HCT116 (cell line): ENCODE measurements around the gene CRADD. TPM values are rescaled to one million over a fixed set of nuclear protein-coding genes. Genes with fewer than 3 reads are reported as not detected.

Source experiments
- ATAC-seq: fragments of 200-7000 bp; cut with Tn5 transposase; 2 replicates; pipeline ENCODE4 v1.9.1; 2020; ENCODE audit warnings: mild to moderate bottlenecking, moderate library complexity
- BruUV-seq: library from RNA; stranded (reverse); fragments of 400-500 nt; replicated peaks from 2 replicates; lab custom pipeline; 2021; lab: Mats Ljungman, UMichigan
- CTCF ChIA-PET: fragments of 300-600 bp; sonication (Branson Sonifier 250); formaldehyde crosslinking; loops from one replicate; lab custom pipeline; 2021; ENCODE audit warnings: antibody characterized with exemption; lab: Charles Lee
- POLR2A ChIA-PET: fragments of 300-600, 350-600 bp; sonication (Branson Sonifier 250); formaldehyde crosslinking; loops from one replicate; lab custom pipeline; 2021; ENCODE audit warnings: antibody characterized with exemption; lab: Charles Lee
- RAD21 ChIA-PET, 2 experiments: fragments of 300-600 bp; sonication (Branson Sonifier 250); formaldehyde crosslinking; loops; one replicate each; lab custom pipeline; 2023; ENCODE audit warnings: low total read pairs in 2 of 2; ENCODE audit not compliant: uncharacterized antibody in 2 of 2, unreplicated experiment in 2 of 2, low non-redundant PET in 1 of 2; lab: Charles Lee
- DNase-seq: peaks from one replicate; pipeline ENCODE4 v3.0.0-alpha.2; 2010; ENCODE audit warnings: low read depth, low spot score
- H2AFZ ChIP-seq: fragments of 200-600 bp; shearing (Covaris generic), sonication (generic); 2 replicates; pipeline ENCODE4 v1.6.1; 2017; ENCODE audit warnings: low read depth, mixed run types, mixed read lengths, antibody characterized with exemption, low read length; ENCODE audit not compliant: poor library complexity, severe bottlenecking
- H3K27ac ChIP-seq: 2 replicates; pipeline ENCODE4 v1.5.1; 2012; ENCODE audit warnings: low read depth, low read length
- H3K27me3 ChIP-seq: fragments of 200-600 bp; sonication (generic); 2 replicates; pipeline ENCODE4 v1.6.1; 2016; ENCODE audit warnings: mixed run types, low read length, mixed read lengths; ENCODE audit not compliant: insufficient read depth
- H3K36me3 ChIP-seq, 2 experiments: fragments of 200-500 bp in 1 of 2; fragments of 200-600 bp in 1 of 2; sonication (Bioruptor generic) in 1 of 2; sonication (generic) in 1 of 2; 2 replicates each; pipeline versions ENCODE4 v1.5.1 to v1.6.1; 2014 to 2016; ENCODE audit warnings: low read length in 2 of 2, inconsistent platforms in 1 of 2, mixed read lengths in 1 of 2, mixed run types in 1 of 2; ENCODE audit not compliant: insufficient read depth in 2 of 2, control insufficient read depth in 1 of 2
- H3K4me1 ChIP-seq, 2 experiments: fragments of 200-600 bp in 1 of 2; sonication (generic) in 1 of 2; 2 replicates each; pipeline versions ENCODE4 v1.5.1 to v1.6.1; 2012 to 2017; ENCODE audit warnings: low read length in 2 of 2, inconsistent platforms in 1 of 2, mild to moderate bottlenecking in 1 of 2, mixed read lengths in 1 of 2, mixed run types in 1 of 2, moderate library complexity in 1 of 2; ENCODE audit not compliant: insufficient read depth in 2 of 2, control insufficient read depth in 1 of 2
- H3K4me2 ChIP-seq: fragments of 200-600 bp; sonication (generic); 2 replicates; pipeline ENCODE4 v1.6.1; 2017; ENCODE audit warnings: mixed run types, low read length, mixed read lengths
- H3K4me3 ChIP-seq, 2 experiments: fragments of 200-600 bp in 1 of 2; sonication (generic) in 1 of 2; replicated peaks in 1 of 2; 2 replicates each; pipeline ENCODE4 v1.5.1; 2011 to 2016; ENCODE audit warnings: low read length in 2 of 2, control low read depth in 1 of 2, low read depth in 1 of 2, mild to moderate bottlenecking in 1 of 2, mixed read lengths in 1 of 2, mixed run types in 1 of 2
- H3K79me2 ChIP-seq: fragments of 200-600 bp; sonication (generic); 2 replicates; pipeline ENCODE4 v1.6.1; 2017; ENCODE audit warnings: mild to moderate bottlenecking, mixed run types, low read length, moderate library complexity, mixed read lengths; ENCODE audit not compliant: insufficient read depth
- H3K9ac ChIP-seq: fragments of 200-600 bp; sonication (generic); 2 replicates; pipeline ENCODE4 v1.6.1; 2016; ENCODE audit warnings: low read length, mixed read lengths
- H3K9me2 ChIP-seq: fragments of 200-600 bp; sonication (generic), shearing (Covaris generic); 2 replicates; pipeline ENCODE4 v1.6.1; 2017; ENCODE audit warnings: mixed run types, mild to moderate bottlenecking, moderate library complexity; ENCODE audit not compliant: insufficient read depth
- H3K9me3 ChIP-seq, 2 experiments: fragments of 200-500 bp in 1 of 2; fragments of 200-600 bp in 1 of 2; sonication (Bioruptor generic) in 1 of 2; sonication (generic) in 1 of 2; 2 replicates each; pipeline ENCODE4 v1.6.1; 2014 to 2017; ENCODE audit warnings: low read length in 2 of 2, mixed read lengths in 2 of 2, inconsistent platforms in 1 of 2, low read depth in 1 of 2, mild to moderate bottlenecking in 1 of 2, mixed run types in 1 of 2, moderate library complexity in 1 of 2; ENCODE audit not compliant: control insufficient read depth in 1 of 2, insufficient read depth in 1 of 2
- H4K20me1 ChIP-seq: fragments of 200-600 bp; sonication (generic), shearing (Covaris generic); 2 replicates; pipeline ENCODE4 v1.6.1; 2017; ENCODE audit warnings: mixed run types, mild to moderate bottlenecking, moderate library complexity; ENCODE audit not compliant: insufficient read depth
- EGR1 ChIP-seq: IDR thresholded peaks from 2 replicates; pipeline ENCODE4 v1.6.1; 2012; ENCODE audit warnings: low read depth
- ELF1 ChIP-seq: IDR thresholded peaks from 2 replicates; pipeline ENCODE4 v1.6.1; 2012; ENCODE audit warnings: low read depth, borderline replicate concordance
- EZH2 ChIP-seq: fragments of 200-600 bp; sonication (generic); IDR thresholded peaks from 2 replicates; pipeline ENCODE4 v1.6.1; 2017; ENCODE audit warnings: antibody characterized with exemption, mixed run types
- EZH2phosphoT487 ChIP-seq: fragments of 200-600 bp; IDR thresholded peaks from 2 replicates; pipeline ENCODE4 v1.6.1; 2018; ENCODE audit warnings: antibody characterized with exemption, borderline replicate concordance
- FOSL1 ChIP-seq: IDR thresholded peaks from 2 replicates; pipeline ENCODE4 v1.6.1; 2012; ENCODE audit warnings: low read depth
- JUND ChIP-seq: IDR thresholded peaks from 2 replicates; pipeline ENCODE4 v1.6.1; 2012
- POLR2A ChIP-seq: IDR thresholded peaks from 2 replicates; pipeline ENCODE4 v1.7.0; 2011; ENCODE audit warnings: borderline replicate concordance; ENCODE audit not compliant: insufficient read depth, insufficient read length; ENCODE audit errors: extremely low read depth
- POLR2AphosphoS5 ChIP-seq: IDR thresholded peaks from 2 replicates; pipeline ENCODE4 v1.6.1; 2011; ENCODE audit warnings: mild to moderate bottlenecking, low read depth, low read length, moderate library complexity
- RAD21 ChIP-seq: IDR thresholded peaks from 2 replicates; pipeline ENCODE4 v1.6.1; 2012; ENCODE audit warnings: low read depth, mild to moderate bottlenecking
- SIN3A ChIP-seq: IDR thresholded peaks from 2 replicates; pipeline ENCODE4 v1.6.1; 2012; ENCODE audit warnings: low read depth
- SP1 ChIP-seq: IDR thresholded peaks from 2 replicates; pipeline ENCODE4 v1.6.1; 2012; ENCODE audit warnings: low read depth
- SRF ChIP-seq: IDR thresholded peaks from 2 replicates; pipeline ENCODE4 v1.6.1; 2012; ENCODE audit warnings: low read depth
- YY1 ChIP-seq: IDR thresholded peaks from 2 replicates; pipeline ENCODE4 v1.6.1; 2011; ENCODE audit warnings: low read length, low read depth, moderate library complexity, mild to moderate bottlenecking; ENCODE audit not compliant: insufficient replicate concordance; ENCODE audit errors: extremely low read depth
- ZFX ChIP-seq: fragments of 450-650 bp; IDR thresholded peaks from 2 replicates; pipeline ENCODE4 v1.6.1; 2017
- ZNF274 ChIP-seq: fragments of 200-500 bp; sonication (Bioruptor generic); IDR thresholded peaks from 2 replicates; pipeline ENCODE4 v1.6.1; 2014; ENCODE audit warnings: mild to moderate bottlenecking, low read depth, low read length, inconsistent platforms
- intact Hi-C: fragments of 100-400 bp; cut with micrococcal nuclease; formaldehyde crosslinking; loops from 2 replicates; pipeline ENCODE4 v1.10.0; 2022
- total RNA-seq: library from RNA; stranded (reverse); gene quantifications from one replicate; pipeline ENCODE4 v1.2.1, GENCODE V29; 2021; ENCODE audit not compliant: unreplicated experiment
- TF ChIP-seq, protein P1 (sequence below): IDR thresholded peaks from 2 replicates; pipeline ENCODE4 v1.6.1; 2012
- TF ChIP-seq, protein P2 (sequence below), 3 experiments: fragments of 200-600 bp in 1 of 3; sonication (generic) in 1 of 3; IDR thresholded peaks in 2 of 3; conservative IDR thresholded peaks in 1 of 3; 2 replicates each; pipeline ENCODE4 v1.5.1; 2012 to 2017; ENCODE audit warnings: low read depth in 2 of 3, low read length in 2 of 3, antibody characterized with exemption in 1 of 3, borderline replicate concordance in 1 of 3, control low read depth in 1 of 3, mild to moderate bottlenecking in 1 of 3, mixed read lengths in 1 of 3, mixed run types in 1 of 3, moderate library complexity in 1 of 3; ENCODE audit not compliant: insufficient read depth in 1 of 3
- TF ChIP-seq, protein P3 (sequence below): IDR thresholded peaks from 2 replicates; pipeline ENCODE4 v1.6.1; 2012; ENCODE audit warnings: low read depth
- TF ChIP-seq, protein P4 (sequence below): IDR thresholded peaks from 2 replicates; pipeline ENCODE4 v1.6.1; 2012

The CRADD gene
- total RNA-seq, 1 experiment from 2014 or later, result 12.2 TPM

DNA sequence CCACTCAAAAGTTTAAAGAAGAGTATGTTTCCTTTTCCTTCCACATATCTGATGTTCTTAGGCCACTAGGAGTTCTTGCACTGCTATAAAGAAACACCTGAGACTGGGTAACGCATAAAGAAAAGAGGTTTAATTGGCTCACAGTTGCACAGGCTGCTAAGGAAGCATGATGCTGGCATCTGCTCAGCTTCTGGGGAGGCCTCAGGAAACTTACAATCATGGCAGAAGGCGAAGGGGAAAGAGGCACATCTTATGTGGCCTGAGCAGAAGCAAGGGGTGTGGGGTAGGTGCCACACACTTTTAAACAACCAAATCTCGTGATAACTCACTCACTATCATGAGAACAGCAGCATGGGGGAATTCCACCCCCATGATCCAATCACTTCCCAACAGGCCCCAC lies 7.7 kb upstream of the CRADD start (continued):
- TF ChIP-seq EZH2phosphoT487 (no peak), ZFX (no peak), JUND (no peak), YY1 (no peak)

DNA sequence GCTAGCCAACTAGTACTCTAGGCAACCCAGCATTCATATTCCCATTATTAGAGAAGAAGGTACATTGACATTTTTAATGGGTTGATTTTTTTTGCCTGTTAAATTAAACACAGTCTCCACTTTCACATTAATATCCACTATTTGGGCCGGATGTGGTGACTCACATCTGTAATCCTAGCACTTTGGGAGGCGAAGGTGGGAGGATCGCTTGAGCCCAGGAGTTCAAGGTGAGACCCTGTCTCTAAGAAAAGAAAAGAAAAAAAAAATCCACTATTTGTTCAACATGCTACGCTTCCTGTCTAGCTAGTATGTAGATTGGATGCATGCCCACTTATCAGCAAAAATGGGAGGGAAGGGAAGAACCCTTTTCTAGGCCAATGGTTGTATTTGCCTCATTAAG lies 7.1 kb upstream of the CRADD start:
- H2AFZ ChIP-seq, result no peak overlapping the region
- RAD21 ChIA-PET, result no interaction called here
- no TSS peak for BruUV-seq
- H3K27me3 ChIP-seq, result no peaks in the 10 kb centered on the region
- H3K4me1 ChIP-seq, result no peaks in the 10 kb centered on the region
- H3K36me3 ChIP-seq, result no peaks in the 10 kb centered on the region
- POLR2A ChIA-PET, result no interaction called here
- no peaks in the 10 kb centered on the region for H3K9me2 ChIP-seq
- no peak overlapping the region for H3K4me2 ChIP-seq
- no peak overlapping the region for H3K27ac ChIP-seq
- CTCF ChIA-PET, result no interaction called here
- no peak overlapping the region for H3K4me3 ChIP-seq
- no peak for TF ChIP-seq SRF
- TF ChIP-seq SP1, result no peak
- no peak for TF ChIP-seq ELF1
- TF ChIP-seq, protein P1, sequence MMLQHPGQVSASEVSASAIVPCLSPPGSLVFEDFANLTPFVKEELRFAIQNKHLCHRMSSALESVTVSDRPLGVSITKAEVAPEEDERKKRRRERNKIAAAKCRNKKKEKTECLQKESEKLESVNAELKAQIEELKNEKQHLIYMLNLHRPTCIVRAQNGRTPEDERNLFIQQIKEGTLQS, result no peak
- TF ChIP-seq EZH2, result no peak
- TF ChIP-seq, protein P2, sequence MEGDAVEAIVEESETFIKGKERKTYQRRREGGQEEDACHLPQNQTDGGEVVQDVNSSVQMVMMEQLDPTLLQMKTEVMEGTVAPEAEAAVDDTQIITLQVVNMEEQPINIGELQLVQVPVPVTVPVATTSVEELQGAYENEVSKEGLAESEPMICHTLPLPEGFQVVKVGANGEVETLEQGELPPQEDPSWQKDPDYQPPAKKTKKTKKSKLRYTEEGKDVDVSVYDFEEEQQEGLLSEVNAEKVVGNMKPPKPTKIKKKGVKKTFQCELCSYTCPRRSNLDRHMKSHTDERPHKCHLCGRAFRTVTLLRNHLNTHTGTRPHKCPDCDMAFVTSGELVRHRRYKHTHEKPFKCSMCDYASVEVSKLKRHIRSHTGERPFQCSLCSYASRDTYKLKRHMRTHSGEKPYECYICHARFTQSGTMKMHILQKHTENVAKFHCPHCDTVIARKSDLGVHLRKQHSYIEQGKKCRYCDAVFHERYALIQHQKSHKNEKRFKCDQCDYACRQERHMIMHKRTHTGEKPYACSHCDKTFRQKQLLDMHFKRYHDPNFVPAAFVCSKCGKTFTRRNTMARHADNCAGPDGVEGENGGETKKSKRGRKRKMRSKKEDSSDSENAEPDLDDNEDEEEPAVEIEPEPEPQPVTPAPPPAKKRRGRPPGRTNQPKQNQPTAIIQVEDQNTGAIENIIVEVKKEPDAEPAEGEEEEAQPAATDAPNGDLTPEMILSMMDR (IDR thresholded peaks at IDR 0.05 in 2 of 3, conservative IDR thresholded peaks at IDR 0.05 in 1 of 3; ENCODE audit: borderline replicate concordance in 1 of 3, insufficient read depth in 1 of 3, low read depth in 2 of 3, low read length in 2 of 3), result no peak
- TF ChIP-seq POLR2A, result no peak
- no peak for TF ChIP-seq SIN3A
- TF ChIP-seq POLR2AphosphoS5, result no peak
- no peak for TF ChIP-seq RAD21
- TF ChIP-seq, protein P3, sequence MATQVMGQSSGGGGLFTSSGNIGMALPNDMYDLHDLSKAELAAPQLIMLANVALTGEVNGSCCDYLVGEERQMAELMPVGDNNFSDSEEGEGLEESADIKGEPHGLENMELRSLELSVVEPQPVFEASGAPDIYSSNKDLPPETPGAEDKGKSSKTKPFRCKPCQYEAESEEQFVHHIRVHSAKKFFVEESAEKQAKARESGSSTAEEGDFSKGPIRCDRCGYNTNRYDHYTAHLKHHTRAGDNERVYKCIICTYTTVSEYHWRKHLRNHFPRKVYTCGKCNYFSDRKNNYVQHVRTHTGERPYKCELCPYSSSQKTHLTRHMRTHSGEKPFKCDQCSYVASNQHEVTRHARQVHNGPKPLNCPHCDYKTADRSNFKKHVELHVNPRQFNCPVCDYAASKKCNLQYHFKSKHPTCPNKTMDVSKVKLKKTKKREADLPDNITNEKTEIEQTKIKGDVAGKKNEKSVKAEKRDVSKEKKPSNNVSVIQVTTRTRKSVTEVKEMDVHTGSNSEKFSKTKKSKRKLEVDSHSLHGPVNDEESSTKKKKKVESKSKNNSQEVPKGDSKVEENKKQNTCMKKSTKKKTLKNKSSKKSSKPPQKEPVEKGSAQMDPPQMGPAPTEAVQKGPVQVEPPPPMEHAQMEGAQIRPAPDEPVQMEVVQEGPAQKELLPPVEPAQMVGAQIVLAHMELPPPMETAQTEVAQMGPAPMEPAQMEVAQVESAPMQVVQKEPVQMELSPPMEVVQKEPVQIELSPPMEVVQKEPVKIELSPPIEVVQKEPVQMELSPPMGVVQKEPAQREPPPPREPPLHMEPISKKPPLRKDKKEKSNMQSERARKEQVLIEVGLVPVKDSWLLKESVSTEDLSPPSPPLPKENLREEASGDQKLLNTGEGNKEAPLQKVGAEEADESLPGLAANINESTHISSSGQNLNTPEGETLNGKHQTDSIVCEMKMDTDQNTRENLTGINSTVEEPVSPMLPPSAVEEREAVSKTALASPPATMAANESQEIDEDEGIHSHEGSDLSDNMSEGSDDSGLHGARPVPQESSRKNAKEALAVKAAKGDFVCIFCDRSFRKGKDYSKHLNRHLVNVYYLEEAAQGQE, result no peak
- TF ChIP-seq ZNF274, result no peak
- TF ChIP-seq FOSL1, result no peak
- TF ChIP-seq JUND, result no peak
- TF ChIP-seq EGR1, result no peak
- TF ChIP-seq, protein P4, sequence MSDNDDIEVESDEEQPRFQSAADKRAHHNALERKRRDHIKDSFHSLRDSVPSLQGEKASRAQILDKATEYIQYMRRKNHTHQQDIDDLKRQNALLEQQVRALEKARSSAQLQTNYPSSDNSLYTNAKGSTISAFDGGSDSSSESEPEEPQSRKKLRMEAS, result no peak
- H3K9ac ChIP-seq, result no peak overlapping the region
- intact Hi-C loops, result no loop called here
- no peaks in the 10 kb centered on the region for H3K79me2 ChIP-seq
- DNase-seq, result no peak
- H4K20me1 ChIP-seq, result no peaks in the 10 kb centered on the region
- H3K9me3 ChIP-seq, result peaks cover 0 to 6% of the 10 kb centered on the region in 2 experiments; a peak in 1 of 4 replicates
- ATAC-seq, result no peak
